ENCODE data around the gene ARHGEF10L.

ARHGEF10L gene

DNA sequence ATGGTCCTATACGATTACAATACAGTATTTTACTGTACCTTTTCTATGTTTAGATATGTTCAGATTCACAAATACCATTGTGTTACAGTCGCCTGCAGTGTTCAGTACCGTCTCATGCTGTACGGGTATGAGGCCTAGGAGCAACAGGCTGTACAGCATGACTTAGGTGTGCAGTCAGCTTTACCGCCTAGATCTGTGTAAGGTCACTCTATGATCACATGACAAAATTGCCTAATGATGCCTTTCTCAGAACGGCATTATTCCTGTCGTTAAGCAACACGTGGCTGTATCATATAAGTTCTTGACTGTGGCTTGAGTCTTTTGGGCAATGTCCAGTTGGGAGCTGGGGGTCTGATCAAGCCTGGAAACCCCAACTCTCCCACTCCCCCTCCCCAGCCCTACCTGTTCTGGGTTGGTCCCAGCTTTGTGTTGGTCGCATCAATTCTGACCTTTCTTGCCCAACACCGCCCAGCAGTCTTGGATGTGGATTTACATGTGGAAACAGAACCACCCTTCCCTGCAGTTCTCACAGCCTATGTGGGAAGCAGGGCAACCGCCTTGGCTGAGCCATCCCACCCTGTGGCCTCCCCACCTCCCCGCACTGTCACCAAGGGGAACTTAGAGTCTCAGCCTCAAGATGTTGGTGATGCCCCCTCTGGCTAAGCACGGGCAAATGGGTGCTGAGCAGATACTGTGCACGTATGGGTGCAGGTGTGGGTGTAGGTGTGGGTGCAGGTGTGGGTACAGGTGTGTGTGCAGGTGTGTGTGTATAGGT, 135.4 kb downstream of the ARHGEF10L start:
- no peak for DNase-seq (ENCODE audit: low read depth in 2 of 2)

DNA sequence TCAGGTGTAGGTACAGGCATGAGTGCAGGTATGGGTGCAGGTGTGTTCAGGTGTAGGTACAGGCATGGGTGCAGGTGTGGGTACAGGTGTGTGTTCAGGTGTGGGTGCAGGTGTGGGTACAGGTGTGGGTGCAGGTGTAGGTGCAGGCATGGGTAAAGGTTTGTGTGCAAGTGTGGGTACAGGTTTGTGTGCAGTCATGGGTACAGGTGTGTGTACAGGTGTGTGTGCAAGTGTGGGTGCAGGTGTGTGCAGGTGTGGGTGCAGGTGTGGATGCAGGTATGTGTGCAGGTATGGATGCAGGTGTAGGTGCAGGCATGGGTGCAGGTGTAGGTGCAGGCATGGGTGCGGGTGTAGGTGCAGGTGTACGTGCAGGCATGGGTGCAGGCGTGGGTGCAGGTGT, 136.2 kb downstream of the ARHGEF10L start:
- no peak for DNase-seq (ENCODE audit: low read depth in 2 of 2)

DNA sequence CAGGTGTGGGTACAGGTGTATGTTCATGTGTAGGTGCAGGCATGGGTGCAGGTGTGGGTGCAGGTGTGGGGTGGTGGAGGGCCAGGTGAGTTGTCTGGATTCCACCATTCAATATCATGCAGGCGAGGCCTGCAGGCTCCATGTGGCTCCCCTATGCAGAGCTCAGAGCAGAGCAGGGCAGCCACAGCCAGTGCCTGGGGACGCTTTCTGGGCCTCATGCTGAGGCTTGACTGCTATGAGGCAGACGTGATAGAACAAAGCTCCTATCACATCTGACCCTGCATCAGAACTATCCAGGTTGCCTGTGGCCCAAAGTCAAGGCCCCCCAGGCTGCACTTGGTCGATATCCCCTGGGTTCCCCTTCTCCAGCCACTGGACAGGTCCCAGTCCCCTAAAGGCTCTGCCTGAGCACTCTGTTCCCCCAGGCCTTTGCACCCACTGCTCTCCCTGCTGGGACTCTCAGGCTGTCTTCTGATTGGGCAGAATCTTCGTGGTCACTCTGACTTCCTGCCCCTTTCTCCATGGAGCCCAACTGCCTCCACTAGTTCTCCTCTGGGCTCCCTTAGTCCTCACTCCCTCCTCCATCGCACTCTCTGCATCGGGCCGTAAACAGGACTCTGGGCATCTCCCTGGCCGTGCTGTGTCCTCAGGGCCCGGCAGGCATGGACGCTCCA, 137.0 kb downstream of the ARHGEF10L start:
- no peak for DNase-seq (ENCODE audit: low read depth in 2 of 2)

DNA sequence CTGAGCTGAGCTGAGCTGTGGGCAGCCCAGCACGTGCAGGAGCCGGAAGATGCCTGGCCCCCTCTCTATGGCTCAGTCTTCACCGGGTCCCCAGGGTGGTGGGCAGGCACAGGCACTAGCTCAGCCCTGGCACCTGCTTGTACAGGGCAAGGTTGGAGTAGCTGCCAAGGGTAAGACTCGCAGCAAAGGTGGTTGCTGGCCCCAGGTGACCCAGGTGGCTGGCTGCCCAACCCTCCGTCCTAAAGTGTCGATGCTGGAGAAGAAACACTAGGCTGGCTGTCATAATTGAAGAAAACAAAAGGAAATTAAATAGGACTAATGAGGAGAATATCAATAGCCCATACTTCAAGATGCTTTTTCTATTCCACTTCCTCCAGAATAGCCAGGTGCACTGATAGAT, 138.5 kb downstream of the ARHGEF10L start:
- no peak for DNase-seq (ENCODE audit: low read depth in 2 of 2)

DNA sequence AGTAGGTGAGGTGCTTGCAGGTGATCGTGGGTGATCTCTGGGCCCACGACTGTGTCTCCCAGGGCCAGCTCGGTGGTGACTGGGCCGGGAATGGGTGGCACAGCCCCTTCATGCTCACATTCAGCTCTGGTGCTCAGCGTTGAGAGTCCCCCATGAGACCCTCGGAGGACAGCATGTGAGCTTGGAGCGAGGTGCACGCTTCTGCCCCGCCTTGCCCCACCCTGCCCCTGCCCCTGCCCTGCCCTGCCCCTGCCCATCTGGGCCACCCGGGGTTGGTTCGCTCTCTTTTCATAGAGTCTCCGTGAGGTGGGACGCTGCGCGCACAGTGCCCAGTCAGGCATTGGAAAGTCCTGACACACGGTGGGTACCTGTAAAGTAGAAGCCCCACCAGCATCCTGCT, 140.4 kb downstream of the ARHGEF10L start:
- no peak for DNase-seq (ENCODE audit: low read depth in 2 of 2)

DNA sequence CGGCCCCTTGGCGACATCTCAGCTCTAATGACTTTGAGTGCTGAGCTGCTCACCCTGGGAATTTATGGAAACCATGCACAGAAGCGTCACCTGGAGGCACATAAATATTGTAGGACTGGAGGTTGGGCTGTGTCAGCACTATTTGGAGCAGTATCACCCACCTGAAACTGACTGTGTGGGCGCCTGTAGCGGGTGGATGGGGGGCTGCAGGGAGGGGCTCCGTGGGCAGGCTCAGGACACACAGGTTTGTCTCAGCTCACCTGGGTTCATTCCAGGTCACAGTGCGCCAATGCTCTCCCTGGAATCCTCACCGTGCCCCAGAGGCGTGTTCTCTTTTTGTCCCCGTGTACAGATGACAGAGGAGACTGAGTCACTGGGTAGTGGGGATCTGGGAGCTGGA, 140.8 kb downstream of the ARHGEF10L start:
- DNase-seq (ENCODE audit: low read depth in 2 of 2), result no peak

DNA sequence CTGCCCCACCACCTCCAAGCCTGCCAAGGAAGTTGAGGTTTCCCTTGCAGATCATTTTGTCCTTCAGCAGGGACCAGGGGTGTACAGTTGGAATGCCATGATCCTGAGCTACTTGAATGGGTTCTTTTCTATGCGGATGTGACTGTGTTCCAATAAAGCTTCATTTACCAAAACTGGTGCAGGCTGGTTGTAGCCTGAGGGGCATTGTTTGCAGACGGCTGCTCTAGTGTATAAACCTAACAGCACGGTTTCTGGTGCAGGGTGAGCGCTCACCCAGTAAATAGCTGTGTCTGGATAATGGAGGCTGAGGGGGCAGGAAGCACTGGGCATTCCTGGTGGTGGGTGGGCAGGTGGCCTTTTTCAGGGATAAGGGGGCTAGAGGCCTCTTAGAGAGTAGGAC, 142.9 kb downstream of the ARHGEF10L start:
- no peak for DNase-seq (ENCODE audit: low read depth in 2 of 2)

DNA sequence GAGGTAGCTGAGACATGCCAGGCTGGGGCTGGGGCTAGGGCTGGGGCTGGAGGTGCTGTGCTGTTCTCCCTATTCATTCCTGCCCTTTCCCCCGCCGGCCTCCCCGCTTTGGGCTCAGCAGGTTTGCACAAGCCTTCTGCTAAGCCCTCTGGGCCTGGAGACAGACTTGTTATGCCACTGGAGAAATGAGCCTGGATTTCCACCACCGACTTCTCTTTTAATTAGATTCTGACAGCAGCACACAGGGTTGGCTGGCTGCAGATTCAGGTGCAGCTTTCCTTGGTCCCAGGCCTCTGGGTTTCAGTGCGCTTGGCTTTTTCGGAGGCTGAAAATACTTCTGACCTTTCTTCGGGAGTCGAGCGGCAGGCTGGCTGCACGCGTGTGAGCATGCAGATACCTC, 144.1 kb downstream of the ARHGEF10L start:
- no peak for DNase-seq (ENCODE audit: low read depth in 2 of 2)

DNA sequence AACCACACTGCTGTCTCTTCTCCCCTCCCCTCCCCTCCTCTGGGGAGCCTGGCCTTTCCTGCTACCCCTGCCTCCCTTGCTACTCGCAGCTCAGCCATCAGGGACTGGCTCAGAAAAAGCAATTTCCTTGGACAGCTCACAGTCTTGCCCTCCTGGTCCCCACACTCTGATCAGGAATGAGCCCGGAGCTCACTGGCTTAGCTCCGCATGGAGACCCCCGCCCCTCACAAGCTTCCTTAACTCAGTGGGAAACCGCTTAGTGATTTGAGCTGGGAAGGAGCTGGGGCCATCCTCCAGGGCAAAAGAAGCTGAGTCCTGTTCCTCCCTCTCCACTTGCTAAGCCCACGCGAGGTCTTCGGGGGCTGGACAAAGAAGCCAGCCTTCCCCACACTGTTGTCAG, 145.3 kb downstream of the ARHGEF10L start:
- no peak for DNase-seq (ENCODE audit: low read depth in 2 of 2)

DNA sequence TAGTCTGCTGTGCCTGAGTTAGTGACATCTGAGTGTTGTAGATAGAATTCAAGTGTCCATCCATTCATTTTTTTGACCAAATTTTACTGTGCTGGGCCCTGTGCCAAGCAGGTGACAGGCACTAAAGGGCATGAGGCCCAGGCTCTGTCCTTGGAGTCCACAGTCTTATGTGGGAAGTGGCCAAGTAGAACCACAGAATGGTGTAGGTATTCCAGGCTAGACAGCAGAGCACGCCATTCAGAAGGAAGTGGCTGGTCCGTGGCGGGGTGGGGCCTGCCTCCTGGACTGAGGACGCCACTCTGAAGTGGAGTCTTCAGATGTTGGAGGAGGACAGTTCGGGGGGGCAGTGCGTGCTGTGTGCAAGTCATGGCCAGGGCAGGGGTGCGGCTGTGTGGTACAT, 146.8 kb downstream of the ARHGEF10L start:
- DNase-seq (ENCODE audit: low read depth in 2 of 2), result no peak

DNA sequence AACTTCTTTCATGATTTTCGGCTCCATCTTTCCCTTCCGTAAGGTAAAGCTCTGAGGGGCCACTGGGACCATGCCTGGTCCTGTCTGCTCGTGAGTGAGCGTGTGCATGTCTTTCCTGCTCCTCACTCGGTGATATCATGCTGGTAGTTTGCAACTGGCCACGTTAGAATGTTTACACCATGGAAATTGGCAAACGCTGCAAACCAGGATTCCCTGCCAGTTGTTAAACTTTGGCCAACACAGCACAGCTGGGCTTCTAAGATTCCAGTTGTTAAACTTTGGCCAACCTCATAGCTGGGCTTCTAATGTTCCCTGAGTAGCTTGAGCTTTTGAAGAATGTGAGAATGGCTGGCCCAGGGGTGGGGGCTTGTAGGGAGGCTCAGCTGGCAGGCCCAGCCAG, 147.6 kb downstream of the ARHGEF10L start:
- no peak for DNase-seq (ENCODE audit: low read depth in 2 of 2)

DNA sequence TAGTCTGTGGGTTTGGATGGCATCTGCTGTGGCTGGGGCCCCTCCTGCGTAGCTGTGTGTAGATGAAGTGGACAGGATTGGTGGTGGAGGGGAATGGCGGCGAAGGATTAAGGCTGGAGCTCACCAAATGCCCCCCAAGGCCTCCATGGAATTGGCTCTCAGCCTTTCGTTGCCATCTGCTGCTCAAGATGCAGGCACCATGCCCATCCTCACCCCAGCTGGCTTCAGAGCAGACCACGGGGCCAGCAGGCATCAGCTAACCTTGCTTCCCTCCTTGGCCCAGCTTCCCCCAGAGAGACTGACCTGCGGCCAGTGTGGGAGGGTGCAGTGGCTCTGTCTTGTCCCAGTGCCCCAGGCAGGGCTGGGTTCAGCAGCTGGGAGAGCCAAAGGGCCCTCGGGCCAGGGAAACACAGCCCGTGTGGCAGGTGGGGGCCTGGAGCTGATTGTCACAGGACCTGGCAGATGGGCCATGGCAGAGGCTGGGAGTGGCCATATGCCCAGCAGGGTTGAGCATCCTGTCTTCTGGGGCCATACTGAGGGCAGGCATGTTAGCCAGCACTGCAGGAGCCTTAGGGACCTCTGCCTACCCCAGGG, 148.8 kb downstream of the ARHGEF10L start:
- no peak for DNase-seq (ENCODE audit: low read depth in 2 of 2)

DNA sequence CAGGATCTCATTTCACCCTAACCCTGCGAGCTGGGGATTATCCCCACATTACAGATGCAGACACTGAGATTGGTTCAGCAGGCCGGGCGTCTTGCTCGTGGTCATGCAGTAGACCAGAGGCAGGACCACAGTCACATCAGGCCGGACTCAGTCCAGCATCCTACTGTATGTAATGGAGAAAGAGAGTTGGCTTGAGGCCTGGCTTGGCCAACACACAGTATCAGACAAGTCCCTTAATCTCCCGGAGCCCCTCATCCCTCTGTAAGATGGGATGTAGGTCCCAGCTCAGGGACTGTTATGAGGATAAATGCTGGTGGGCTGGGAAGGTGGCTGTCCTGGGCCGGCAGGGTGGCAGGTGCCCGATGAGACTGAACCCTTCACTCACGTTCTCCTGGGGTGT, 149.5 kb downstream of the ARHGEF10L start:
- no peak for DNase-seq (ENCODE audit: low read depth in 2 of 2)

DNA sequence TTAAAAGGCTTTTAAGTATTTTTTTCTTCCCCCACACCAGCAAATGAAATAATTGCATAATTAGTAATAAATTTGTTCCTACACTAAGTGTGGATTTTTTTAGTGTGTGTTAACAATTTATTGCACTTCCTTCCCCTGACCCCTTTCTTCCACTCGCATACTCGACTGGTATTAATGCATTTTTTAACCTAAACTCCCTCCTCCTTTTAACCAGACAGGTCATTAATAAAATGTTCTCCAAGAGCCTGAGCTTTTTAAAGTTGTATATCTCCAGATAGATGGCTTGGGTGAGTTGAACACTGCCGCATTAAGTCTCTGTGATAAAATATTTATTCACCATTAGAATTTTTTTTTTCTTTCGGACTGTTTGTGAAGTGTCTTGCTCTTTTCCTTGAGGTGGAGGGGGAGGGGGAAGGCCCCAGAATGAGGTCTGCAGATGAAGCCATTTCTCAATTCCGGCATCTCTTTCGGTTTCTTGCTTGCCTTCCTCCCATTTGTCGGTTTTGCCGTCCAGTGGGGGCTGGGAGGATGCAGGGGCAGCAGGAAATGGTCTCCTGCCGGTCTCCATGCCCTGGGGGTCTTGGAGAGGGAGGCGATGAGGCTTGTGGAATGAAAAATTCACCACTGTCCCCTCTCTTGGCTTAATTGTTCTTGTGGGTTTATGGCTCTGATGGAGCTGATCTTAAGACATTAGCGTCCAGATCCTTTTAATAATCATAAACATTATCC, 151.6 kb downstream of the ARHGEF10L start:
- DNase-seq (ENCODE audit: low read depth in 2 of 2), result no peak

DNA sequence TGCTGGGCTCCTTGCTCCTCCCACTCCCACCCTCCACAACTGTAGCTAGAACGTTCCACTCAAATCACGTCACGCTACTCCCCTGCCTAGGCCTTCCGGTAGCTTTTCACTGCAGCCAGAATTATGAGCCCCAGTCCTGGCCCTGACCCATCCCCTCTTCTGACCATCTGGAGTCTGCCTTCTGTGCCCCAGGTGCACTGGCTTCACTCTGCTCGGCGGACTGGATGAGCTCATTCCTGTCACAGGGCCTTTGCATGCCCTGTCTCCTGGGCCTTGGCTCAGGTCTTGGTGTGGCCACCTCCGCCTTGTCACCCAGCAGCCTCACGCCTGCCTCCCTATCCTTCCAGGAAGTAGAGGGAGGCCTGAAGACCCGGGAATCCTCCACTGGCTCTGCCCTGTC, 153.1 kb downstream of the ARHGEF10L start:
- DNase-seq (ENCODE audit: low read depth in 2 of 2), result no peak

DNA sequence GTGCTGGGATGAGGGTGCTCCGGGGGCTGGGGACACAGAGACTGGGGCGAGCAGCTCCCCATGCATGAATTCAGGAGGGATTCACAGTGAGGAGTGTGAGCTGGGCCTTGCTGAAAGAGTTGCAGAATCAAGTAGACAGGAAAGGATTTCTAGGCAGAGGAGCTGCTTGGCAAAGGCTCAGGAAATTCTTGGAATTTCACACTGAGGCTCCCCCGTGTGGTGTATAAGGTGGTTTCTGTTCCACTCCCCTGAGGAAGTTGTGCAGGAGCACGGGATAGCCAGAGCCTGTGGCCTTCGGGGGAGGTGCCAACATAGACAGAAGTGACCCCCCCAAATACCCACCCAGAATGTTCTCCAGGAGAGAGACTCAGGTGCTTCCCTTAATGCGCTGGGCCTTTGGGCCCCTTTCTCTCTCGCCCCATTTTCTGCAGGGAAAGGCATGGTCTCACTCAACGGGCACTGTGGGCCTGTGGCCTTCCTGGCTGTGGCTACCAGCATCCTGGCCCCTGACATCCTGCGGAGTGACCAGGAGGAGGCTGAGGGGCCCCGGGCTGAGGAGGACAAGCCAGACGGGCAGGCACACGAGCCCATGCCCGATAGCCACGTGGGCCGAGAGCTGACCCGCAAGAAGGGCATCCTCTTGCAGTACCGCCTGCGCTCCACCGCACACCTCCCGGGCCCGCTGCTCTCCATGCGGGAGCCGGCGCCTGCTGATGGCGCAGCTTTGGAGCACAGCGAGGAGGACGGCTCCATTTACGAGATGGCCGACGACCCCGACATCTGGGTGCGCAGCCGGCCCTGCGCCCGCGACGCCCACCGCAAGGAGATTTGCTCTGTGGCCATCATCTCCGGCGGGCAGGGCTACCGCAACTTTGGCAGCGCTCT, 157.2 kb downstream of the ARHGEF10L start:
- no peak for DNase-seq (ENCODE audit: low read depth in 2 of 2)

DNA sequence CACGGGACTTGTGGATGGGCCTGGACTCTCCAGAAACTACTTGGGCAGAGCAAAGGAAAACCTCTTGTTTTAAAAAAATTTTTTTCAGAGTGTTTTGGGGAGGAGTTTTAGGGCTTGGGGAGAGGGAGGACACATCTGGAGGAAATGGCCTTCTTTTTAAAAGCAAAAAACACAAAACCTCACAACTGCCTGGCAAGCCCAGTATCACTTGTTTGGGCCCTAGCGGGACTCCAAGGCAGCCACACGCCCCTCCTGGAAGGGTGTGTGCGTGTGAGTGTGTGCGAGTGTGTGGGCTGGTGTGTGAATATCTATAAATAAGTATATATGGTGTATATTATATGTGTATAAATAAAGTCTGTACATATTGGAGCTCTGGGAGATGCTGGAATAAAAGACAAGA, 158.0 kb downstream of the ARHGEF10L start:
- DNase-seq (ENCODE audit: low read depth in 2 of 2), result no peak

DNA sequence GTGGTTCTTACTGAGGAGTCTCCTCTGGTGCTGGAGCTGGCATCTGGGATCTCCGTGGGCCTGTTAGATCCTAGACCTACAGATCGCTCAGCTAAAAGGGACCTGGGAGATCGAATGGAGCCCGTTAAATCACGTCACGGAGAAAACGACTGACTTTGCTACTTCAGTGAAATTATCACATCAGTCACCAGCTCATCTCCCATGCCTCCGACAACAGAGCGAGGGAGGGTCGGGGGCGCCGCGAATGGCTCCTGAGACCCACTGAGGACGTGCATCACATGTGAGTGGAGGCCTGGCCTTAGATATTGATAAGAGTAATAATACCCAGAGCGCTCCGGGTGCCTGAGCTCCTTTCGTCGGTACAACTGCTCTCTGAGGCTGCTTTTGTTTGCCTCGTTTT, 160.1 kb downstream of the ARHGEF10L start:
- no peak for DNase-seq (ENCODE audit: low read depth in 2 of 2)

DNA sequence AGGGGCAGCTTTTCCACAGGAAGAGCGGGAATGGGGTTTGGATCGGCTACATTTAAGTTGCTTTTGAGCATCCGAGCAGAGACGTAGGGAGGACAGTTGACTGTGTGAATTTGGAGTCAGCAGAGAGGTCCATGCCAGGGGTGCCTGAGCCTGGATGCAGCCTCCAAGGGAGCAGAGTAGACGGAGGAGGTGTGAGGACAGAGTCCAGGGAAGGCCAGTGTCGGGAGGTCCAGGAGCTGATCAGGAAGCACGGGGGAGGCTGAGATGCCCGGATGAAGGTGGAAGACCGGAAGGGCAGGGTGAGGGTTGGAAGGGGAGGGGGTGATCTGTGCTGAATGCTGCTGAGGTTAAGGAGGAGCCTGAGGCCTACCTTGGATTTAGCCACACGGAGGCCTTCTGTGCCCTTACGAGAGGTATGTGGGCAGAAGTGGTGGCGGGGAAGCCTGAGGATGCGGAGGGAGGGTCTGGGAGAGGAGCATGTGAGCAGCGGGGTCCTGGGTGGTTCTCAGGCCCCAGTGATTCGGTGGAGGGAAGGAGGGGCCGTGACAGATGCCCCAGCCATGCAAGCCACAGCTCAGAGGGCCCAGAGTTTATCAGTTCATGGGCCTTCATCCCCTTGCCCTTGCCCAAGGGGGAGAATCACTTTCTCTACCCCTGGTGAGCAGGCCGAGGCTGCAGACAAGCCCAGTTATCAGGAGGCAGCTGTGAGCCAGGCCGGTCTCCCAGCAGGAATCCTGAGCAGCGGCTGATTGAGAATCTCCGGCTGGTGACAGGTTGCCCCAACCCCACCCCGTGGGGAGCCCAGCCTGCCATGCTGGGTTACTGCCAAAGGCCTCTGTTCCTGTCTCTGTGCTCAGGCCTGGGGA, 161.7 kb downstream of the ARHGEF10L start:
- DNase-seq (ENCODE audit: low read depth in 2 of 2), result no peak

DNA sequence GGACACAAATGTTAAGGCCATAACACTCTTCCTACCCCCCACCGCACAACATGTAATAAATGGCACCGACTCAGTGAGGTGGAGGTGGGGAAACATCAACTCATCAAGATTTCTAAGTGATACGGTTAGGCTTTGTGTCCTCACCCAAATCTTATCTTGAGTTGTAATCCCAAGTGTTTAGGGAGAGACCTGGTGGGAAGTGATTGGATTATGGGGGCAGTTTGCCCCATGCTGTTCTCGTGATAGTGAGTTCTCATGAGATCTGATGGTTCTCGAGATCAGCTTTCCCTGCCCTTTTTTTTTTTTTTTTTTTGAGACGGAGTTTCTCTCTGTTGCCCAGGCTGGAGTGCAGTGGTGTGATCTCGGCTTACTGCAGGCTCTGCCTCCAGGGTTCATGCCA, 164.7 kb downstream of the ARHGEF10L start:
- DNase-seq (ENCODE audit: low read depth in 2 of 2), result no peak

DNA sequence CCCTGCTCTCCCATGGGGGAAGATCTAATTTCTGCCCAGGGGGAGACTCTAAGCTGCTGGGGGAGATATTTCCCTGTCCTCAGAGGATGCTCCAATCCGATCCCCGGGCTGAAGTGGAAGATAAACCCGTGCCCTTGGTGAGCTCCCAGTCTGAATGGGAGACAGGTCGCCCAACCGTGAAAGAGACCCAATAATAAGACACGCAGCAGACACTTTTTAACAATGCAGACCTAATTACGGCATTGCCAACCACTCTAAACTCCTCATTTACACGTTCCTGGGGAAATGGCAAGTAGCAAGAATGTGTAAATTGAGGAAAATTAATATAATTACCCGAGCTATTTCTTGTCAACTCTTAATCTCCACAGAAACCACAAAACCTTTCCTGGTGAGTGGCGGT, 166.9 kb downstream of the ARHGEF10L start:
- no peak for DNase-seq (ENCODE audit: low read depth in 2 of 2)
